Measurements from ENCODE around the gene STARD3.

DNA sequence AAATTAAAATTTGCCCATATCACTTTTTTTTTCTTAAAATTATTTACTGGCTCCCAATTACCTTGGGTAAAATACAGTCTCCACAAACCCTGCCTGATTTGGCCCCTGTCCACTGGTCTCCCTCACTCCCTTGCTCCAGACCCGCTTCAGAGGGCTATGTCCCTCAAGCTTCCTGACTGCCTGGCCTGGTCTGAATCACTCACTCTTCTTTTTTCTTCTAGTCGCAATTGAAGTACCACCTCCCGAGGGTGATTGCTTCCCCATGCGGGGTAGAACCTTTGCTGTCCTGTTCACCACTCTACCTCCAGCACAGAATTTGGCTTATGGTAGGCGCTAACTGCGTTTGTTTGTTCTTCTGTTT lies 51.5 kb downstream of the STARD3 start:
- TF ChIP-seq, protein P1, sequence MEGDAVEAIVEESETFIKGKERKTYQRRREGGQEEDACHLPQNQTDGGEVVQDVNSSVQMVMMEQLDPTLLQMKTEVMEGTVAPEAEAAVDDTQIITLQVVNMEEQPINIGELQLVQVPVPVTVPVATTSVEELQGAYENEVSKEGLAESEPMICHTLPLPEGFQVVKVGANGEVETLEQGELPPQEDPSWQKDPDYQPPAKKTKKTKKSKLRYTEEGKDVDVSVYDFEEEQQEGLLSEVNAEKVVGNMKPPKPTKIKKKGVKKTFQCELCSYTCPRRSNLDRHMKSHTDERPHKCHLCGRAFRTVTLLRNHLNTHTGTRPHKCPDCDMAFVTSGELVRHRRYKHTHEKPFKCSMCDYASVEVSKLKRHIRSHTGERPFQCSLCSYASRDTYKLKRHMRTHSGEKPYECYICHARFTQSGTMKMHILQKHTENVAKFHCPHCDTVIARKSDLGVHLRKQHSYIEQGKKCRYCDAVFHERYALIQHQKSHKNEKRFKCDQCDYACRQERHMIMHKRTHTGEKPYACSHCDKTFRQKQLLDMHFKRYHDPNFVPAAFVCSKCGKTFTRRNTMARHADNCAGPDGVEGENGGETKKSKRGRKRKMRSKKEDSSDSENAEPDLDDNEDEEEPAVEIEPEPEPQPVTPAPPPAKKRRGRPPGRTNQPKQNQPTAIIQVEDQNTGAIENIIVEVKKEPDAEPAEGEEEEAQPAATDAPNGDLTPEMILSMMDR (IDR thresholded peaks at IDR 0.05) = no peak
- no peak for TF ChIP-seq POLR2AphosphoS5 (IDR thresholded peaks at IDR 0.05)
